NCI-H1417 (cell line): ENCODE results near the gene MUC20.
"Not testable (repeated sequence)": the region's sequence is repeated elsewhere in the genome, so short reads cannot be mapped to it uniquely, and the experiment has no call there.

ENCODE experiments used
- DNase-seq, 3 experiments: peaks; one replicate each; lab custom pipeline; 2025; lab: John Stamatoyannopoulos, UW

Gene MUC20

DNA sequence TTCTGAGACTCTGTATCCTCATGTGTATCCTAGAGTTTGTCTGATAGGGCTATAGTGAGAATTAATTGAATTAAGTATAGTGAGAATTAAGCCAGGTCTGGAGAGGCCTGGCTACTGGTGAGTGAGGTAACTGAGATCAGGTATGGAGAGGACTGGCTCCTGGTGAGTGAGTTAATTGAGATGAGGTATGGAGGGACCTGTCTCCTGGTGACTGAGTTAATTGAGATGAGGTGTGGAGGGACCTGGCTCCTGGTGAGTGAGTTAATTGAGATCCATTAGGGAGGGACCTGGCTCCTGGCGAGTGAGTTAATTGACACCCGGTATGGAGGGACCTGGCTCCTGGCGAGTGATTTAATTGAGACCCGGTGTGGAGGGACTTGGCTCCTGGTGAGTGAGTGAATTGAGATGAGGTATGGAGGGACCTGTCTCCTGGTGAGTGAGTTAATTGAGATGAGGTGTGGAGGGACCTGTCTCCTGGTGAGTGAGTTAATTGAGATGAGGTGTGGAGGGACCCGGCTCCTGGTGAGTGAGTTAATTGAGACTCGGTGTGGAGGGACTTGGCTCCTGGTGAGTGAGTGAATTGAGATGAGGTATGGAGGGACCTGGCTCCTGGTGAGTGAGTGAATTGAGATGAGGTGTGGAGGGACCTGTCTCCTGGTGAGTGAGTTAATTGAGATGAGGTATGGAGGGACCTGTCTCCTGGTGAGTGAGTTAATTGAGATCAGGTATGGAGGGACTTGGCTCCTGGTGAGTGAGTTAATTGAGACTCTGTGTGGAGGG lies 10.5 kb upstream of the MUC20 start:
- DNase-seq, result not testable (repeated sequence)

DNA sequence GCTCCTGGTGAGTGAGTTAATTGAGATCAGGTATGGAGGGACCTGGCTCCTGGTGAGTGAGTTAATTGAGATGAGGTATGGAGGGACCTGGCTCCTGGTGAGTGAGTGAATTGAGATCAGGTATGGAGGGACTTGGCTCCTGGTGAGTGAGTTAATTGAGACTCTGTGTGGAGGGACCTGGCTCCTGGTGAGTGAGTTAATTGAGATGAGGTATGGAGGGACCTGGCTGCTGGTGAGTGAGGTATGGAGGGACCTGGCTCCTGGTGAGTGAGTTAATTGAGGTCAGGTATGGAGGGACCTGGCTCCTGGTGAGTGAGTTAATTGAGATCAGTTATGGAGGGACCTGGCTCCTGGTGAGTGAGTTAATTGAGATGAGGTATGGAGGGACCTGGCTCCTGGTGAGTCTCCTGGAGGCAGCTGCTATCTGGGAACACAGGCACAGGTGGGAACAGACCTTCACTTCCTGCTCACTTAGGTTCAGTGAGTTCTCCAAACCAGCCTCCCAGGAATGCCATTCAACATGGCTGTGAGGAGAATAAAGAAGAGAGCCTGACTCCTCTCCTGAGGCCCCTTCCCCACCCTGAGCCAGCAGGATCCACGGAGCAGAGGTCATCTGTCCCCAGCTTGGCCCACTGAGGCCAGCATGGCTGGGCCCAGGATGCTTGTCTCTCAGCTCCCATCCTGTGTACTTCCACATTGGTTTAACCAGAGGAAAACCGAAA lies 9.5 kb upstream of the MUC20 start:
- DNase-seq, result not testable (repeated sequence)

- no peak for DNase-seq
These were observed 8.8 kb upstream of the MUC20 start for GRCh38 chr3:195711813-195712534.

DNA sequence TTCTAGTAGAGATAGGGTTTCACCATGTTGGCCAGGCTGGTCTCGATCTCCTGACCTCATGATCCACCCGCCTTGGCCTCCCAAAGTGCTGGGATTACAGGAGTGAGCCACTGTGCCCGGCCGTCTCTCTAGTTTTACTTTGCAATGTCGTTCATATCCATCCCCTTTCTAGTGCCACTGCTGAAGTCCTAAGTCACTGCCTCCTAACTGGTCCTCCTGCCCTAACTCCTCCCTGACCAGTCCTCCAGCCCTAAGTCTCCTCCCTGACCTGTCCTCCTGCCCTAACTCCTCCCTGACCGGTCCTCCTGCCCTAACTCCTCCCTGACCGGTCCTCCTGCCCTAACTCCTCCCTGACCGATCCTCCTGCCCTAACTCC lies 8.3 kb upstream of the MUC20 start:
- not testable (repeated sequence) for DNase-seq

- DNase-seq, result not testable (repeated sequence)
These were observed 7.6 kb upstream of the MUC20 start for GRCh38 chr3:195713150-195713549.

GRCh38 chr3:195714380-195715011 lies 6.3 kb upstream of the MUC20 start:
- no peak for DNase-seq

DNA sequence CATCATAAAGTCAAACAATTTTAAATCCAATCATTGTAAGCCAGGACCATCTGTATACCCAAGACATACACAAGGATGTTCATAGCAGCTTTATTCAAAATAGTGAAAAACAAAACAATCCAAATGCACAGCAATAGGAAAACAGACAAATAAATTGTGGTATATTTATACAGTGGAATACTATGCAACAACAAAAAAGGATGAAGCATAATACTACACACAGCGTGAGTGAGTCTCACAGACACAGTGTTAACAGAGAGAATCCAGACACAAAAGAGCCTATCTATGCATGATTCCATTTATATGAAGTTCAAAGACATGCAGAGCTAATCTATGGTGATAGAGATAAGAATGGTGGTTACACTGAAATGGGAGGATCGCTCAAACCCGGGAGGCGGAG lies 5.6 kb upstream of the MUC20 start:
- DNase-seq, result no peak

- DNase-seq, result no peak
These were observed 5.1 kb upstream of the MUC20 start for GRCh38 chr3:195715583-195716266.

- no peak for DNase-seq
These were observed 3.4 kb upstream of the MUC20 start for GRCh38 chr3:195717416-195717815.

DNA sequence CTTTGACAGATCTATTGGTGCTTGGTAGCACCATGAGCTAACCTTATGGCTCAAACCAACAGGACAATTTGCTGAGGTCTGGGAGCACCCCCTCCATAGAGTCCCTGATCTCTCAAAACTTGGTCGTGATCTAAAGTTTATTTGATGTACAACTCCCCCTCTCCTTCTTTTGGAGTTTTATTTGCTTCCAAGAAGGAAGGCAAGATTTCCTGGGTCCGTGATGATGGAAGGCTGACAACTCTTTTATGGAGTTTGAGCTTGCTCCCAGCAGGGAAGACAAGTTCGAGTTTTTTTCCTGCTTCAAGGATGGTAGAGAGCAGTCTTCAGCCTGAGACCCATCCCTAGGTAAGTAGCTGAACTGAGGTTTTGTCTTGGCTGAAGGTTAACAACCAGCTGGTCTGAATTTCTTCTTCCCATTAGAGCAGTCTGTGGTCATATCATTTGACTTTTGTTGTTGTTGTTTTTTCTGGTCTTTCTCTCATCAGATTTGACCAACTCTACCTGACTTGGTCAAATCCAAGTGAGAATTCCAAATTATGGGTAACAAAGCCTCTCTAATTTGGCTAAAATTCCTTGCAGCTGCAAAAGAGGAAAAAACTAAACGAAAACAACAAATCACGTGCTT lies 2.8 kb upstream of the MUC20 start:
- DNase-seq, result no peak

GRCh38 chr3:195718477-195718984 lies 2.2 kb upstream of the MUC20 start:
- DNase-seq, result no peak

- DNase-seq, result not testable (repeated sequence)
These were observed 1.1 kb upstream of the MUC20 start for GRCh38 chr3:195719514-195720254.

- not testable (repeated sequence) for DNase-seq
These were observed 1.6 kb downstream of the MUC20 start for GRCh38 chr3:195722139-195722995.

DNA sequence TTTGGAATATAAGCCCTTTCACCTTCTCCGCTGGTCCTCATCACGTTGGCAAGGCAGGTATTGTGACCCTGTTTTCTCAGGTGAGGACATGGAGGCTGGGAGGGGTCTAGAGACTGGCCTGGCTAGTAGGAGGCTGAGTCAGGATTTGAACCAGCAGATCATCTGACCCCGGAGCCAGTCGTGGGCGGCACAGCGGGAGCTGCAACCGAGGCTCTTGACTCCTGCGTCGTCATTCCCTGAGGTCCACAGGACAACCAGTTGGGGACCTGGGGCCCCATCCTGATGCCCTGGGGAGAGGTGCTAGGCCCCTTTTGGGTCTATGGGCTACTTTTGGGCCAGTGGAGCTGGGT lies 2.2 kb downstream of the MUC20 start:
- DNase-seq, result not testable (repeated sequence)

- not testable (repeated sequence) for DNase-seq
These were observed 3.6 kb downstream of the MUC20 start for GRCh38 chr3:195724363-195724762.

DNA sequence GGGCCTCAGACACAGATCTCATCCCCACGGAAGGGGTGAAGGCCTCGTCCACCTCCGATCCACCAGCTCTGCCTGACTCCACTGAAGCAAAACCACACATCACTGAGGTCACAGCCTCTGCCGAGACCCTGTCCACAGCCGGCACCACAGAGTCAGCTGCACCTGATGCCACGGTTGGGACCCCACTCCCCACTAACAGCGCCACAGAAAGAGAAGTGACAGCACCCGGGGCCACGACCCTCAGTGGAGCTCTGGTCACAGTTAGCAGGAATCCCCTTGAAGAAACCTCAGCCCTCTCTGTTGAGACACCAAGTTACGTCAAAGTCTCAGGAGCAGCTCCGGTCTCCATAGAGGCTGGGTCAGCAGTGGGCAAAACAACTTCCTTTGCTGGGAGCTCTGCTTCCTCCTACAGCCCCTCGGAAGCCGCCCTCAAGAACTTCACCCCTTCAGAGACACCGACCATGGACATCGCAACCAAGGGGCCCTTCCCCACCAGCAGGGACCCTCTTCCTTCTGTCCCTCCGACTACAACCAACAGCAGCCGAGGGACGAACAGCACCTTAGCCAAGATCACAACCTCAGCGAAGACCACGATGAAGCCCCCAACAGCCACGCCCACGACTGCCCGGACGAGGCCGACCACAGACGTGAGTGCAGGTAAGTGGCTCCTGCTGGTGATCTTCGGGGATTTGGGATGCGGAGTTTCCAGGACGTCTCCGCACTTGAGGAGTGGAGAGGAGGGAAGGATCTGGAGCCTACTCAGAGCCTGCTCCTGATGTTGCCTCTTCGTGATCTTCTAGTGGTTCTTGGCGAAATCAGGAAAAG lies 5.3 kb downstream of the MUC20 start:
- DNase-seq, result not testable (repeated sequence)

DNA sequence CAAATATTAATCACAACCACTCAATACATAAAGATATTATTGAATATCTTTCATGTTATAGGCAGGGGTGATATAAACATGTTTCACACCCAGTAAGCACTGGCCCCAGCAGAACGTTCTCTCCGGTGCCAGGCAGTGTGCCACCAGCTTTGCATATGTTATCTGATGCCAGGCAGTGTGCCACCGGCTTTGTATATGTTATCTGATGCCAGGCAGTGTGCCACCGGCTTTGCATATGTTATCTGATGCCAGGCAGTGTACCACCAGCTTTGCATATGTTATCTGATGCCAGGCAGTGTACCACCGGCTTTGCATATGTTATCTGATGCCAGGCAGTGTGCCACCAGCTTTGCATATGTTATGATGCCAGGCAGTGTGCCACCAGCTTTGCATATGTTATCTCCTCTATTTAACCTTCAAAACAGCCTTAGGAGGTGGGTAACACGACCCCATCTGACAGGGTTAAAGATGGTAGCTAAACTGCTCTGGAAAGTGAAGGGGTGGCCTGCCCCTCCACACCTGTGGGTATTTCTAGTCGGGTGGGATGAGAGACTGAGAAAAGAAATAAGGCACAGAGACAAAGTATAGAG lies 6.9 kb downstream of the MUC20 start:
- no peak for DNase-seq

DNA sequence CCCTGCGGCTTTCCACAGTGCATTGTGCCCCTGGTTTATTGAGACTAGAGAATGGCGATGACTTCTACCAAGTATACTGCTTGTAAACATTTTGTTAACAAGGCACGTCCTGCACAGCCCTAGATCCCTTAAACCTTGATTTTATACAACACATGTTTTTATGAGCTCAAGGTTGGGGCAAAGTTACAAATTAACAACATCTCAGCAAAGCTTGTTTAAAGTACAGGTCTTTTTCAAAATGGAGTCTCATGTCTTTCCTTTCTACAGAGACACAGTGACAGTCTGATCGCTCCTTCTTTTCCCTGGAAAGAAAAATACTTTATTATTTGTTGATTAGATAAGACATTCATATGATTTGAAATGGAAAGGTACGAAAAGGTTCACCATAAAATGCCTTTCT lies 8.0 kb downstream of the MUC20 start:
- DNase-seq, result not testable (repeated sequence)
